ENCODE measurements around the gene CHST11. TPM values are rescaled to one million over a fixed set of nuclear protein-coding genes. Genes with fewer than 3 reads are reported as not detected.
A peak's percentile ranks its signal among the peaks of the same experiment; 100 is the strongest.
"Not testable (repeated sequence)": the region's sequence is repeated elsewhere in the genome, so short reads cannot be mapped to it uniquely, and the experiment has no call there.

Gene CHST11
- polyA plus RNA-seq, 1 donor: 8.0 TPM

DNA sequence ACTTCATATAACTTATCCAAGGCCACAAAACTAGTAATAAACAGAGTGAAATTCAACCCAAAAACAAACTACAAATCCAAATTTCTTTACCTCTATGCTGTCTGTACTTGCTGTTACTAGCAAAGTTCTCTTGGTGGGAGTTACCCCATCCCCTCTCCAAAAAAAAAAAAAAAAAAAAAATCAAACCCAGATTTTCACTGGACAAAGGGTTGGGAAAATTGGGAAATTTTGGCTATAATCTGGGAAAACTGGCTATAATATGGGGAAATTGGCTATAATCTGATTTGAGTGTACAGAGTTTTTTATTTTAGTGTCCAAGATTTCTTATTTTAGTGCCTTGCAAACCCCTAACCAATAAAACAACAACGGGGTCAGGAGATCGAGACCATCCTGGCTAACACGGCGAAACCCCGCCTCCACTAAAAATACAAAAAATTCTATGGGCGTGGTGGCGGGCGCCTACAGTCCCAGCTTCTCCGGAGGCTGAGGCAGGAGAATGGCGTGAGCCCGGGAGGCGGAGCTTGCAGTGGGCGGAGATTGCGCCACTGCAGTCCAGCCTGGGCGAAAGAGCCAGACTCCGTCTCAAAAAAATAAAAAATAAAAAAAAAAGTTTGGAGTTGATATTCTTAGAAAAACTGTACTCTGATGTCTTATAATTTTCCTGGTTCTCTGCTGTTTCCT is 148.4 kb downstream of the CHST11 start:
- DNase-seq: no peak

DNA sequence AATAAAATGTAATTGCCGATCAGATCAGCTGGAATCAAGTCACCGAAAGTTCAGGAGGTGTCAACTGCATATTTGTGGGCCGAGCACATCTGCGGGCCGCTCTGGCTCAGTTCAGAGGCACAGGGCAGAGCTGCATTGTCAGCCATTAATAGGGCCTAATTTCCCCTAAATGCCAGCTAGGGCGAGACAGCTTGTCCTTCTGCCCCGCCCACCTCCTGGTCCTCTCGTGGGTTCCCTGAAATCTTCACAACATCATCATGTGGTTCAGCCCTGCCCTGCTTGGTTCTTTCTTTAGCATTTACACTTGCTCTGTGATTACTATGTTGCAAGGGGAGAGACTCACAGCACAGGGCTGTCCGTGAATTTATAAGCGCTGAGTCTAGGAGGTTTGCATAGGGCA is 148.9 kb downstream of the CHST11 start:
- DNase-seq: no peak

DNA sequence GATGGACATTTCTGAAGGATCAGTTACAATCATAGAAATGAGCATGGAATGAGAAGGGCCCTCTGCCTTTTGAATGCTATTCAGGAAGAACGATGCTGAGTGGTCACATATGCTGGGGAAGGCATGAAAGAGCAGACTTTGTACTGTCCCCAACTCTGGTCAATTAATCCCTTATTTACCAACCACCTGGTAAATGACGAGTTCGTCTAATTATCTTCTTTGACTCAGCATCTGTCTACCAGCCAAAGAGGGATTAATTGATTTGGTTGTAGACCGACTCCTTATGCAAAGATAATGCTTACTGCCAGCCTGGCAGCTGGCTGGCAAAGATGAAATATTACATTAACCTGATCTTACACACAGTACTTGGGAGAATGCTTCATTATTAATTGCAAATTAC is 152.2 kb downstream of the CHST11 start:
- no peak for DNase-seq

DNA sequence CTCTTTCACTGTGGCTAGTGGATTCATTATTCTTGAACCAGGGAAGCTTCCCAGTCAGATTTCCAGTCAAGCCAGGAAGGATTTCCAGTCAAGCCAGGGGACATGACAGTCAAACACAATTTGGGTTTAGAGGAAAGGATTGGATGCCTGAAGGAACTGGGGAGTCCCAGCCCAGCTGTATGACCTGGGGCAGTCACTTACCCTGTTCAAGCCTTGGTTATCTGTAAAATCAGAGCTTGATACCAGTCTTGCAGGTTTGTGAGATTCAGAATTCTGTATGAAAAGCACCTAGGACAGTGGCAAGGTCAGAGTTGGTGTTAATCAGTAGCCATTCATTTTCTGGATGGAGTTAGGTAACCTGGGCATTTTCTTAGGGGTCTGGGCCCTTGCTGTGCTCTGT is 152.7 kb downstream of the CHST11 start:
- DNase-seq: no peak

DNA sequence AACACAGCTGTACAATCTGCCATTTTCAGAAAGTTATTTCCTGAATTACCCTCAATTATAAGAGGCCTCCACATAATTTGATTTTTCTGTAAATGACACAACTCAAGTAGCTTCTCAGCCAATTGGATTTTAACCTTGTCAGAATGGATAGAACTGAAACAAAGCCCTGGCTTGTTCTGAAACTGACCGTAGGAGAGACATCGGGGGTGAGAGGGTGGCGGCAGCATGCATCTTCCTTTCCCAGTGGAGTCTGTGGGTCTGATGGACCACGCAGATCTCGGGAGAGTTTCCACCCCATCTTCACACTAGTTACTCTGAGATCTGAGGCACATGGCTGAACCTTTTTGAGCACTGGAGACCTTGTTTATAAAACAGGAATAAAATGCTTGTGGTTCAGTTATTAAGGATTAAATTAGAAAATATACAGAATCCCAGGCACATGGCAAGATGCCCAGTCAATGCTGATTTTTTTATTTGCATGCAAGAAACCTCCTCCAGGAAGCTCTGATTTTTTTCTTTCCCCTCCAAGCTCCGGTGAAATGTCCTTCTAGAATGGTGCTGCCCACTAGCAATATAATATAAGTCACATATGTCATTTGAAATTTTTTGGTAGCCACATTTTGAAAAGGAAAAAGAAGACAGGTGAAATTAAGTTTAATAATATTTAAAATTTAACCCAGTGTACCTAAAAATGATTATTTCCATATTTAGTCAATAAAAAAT is 153.9 kb downstream of the CHST11 start:
- no peak for DNase-seq

DNA sequence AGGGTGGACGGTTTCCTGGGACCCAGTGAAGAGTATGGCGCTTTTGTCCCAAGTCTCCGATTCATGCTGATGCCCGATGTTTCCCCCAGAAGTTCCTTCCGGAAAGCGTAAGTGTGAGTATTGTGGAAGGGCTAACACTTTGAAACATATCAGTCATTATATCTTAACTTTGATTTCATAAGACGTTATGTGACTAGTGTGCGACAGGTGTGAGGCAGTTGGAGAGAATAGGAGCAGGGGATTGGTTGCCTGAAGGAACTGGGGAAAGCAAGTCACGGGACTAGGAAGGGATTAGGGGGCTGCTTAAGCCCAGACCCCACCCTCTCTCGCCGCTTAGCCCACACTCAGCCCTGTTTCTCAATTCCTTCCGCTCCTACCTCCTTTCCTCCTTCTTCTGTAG is 154.9 kb downstream of the CHST11 start:
- no peak for DNase-seq

DNA sequence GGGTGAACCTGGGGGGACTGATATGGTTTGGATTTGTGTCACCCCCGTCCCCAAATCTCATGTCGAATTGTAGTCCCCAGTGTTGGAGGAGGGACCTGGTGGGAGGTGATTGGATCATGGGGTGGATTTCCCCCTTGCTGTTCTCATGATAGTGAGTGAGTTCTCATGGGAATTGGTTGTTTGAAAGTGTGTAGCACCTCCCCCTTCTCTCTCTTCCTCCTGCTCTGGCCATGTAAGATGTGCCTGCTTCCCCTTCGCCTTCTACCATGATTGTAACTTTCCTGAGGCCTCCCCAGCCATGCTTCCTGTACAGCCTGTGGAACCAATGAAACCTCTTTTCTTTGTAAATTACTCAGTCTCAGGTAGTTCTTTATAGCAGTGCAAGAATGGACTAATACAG is 156.6 kb downstream of the CHST11 start:
- not testable (repeated sequence) for DNase-seq

DNA sequence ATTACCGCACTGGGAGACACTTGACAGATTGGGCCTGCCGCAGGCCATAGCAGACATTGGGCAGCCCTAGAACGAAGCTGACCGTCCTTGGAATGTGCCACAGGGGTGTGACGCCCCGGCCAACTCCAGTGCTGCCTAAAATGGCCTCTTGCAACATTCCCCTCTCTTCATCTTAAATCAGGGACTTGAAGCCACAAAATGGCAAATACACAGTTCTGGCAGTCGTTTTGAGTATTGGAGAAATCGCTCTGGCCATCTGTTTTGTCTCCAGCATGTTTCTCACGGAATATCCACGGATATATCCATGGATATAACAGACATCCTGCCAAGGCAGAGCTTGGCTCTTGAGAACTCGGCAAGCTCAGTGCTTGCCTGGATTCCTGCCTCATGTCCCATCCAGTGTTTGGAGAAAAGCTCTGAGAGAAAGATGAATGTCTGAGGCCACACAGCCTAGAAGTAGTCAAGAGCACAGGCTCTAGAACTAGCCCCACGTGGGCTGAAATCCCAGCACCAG is 158.4 kb downstream of the CHST11 start:
- no peak for DNase-seq

DNA sequence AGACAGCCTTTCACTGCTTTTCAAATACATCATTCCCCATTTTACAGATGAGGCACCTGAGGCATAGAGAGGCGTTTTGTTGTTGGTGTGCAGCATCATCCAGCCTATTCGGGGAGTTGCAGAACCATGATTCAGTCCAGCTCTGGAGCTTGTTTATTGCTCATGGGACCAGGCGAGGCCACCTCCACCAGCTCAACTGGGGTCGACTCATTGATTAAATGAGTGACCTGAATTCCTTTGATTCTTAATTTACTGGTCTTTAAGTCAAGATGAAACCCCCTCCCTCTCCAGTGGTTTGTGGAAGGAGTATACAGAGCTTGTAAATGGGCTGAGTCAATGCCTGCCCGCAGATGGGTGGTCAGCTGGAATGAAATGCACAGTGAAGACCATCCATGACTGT is 161.9 kb downstream of the CHST11 start:
- no peak for DNase-seq

DNA sequence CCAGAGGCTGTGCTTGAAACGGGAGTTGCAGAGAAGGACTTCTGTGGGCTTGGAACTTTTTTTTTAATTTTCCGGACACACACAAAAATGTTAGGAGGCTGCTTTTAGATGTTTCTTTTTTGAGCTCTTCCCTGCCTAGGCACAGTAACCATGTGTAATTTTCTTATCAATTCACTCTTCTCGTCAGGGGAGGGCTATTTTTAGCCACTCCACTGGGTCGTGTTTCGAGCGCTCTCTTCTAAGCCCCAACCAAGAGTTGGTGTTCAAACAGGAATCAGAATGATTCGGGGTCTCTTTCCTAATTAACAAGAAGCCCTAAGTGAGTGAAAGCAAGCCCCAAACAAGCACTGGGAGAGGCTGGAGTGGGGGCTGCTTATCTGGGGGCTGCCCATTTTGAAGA is 162.6 kb downstream of the CHST11 start:
- DNase-seq: no peak

DNA sequence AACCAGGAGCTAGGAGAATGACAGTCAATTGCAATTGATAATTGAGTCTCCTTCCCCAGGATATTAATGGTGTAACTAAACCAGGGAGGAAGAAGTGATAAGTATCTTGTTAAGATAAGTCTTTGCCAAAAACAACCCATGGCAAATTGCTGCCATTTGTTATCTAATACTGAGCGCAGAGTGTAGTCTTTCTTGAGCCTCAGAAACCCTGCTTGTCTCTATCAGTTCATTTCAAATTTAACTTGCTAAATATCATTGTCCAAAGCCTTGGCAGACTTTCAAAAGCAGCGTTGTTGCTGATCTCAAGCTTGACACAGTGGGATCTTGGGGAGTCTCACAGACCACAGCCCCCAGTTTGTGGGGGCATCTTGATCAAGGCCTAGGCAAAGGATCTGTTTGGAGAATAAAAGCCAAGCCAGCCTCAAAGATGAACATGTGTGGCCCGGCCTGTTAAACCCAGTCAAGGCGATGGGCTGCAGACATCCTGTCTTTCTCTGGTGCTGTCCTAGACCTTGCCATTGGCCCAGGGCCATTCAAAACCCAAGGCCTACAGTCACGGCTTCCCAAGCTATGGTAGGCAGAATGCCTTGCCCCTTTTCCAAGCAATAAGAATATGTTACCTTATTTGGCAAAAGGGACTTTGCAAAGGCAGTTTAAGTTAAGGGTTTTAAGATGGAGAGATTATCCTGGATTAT is 164.2 kb downstream of the CHST11 start:
- DNase-seq: no peak

DNA sequence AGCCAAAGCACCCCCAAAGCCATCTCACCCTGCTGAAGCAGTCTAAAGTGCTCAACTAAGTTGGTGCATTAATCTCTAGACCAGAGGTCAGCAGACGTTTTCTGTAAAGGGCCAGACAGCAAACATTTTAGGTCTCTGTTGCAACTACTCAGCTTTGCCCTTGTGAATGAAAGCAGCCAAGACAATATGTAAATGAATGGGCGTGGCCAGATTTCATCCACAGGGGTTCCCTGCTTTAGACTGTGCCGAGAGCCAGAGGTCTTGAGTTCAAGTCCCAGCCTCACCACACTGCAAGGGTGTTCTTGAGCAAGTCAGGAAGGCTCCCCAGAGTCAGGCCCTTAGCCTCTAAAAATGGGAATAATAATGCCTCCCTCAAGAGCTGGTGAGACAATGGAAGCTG is 166.2 kb downstream of the CHST11 start:
- no peak for DNase-seq

DNA sequence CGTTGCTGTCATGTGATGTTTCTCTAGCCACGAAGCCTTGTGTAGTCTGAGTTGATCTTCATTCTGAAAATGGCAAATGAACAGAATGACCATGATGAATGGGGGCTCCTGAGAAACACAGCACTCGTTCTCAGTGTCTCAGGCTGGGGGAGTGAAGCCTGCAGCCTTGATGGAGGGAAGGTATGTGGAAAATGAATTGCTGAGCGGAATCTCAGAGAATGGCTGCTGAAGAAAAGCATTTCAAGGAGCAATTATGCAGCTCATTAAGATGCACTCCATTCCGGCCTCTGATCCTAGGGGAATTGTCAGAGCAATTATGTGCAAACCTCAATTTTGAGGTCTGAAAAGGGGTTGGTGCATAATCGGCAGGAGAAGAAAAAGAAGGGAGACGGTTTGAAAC is 167.1 kb downstream of the CHST11 start:
- no peak for DNase-seq

DNA sequence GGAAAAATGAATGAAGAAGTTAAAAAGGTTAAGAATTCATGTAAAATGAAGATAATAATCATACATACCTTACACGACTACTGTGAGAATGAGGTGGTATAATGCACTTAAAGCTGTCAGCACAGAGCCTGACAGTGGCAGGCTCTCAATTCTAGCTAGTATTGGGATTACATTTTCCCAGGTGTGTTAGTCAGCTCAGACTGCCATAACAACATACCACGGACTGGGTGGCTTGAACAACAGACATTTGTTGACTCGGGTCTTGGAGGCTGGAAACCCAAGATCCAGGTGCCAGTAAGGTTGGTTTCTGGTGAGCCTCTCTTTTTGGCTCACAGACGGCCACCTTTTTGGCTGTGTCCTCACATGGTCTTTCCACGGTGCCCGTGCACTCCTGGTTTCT is 167.8 kb downstream of the CHST11 start:
- no peak for DNase-seq

DNA sequence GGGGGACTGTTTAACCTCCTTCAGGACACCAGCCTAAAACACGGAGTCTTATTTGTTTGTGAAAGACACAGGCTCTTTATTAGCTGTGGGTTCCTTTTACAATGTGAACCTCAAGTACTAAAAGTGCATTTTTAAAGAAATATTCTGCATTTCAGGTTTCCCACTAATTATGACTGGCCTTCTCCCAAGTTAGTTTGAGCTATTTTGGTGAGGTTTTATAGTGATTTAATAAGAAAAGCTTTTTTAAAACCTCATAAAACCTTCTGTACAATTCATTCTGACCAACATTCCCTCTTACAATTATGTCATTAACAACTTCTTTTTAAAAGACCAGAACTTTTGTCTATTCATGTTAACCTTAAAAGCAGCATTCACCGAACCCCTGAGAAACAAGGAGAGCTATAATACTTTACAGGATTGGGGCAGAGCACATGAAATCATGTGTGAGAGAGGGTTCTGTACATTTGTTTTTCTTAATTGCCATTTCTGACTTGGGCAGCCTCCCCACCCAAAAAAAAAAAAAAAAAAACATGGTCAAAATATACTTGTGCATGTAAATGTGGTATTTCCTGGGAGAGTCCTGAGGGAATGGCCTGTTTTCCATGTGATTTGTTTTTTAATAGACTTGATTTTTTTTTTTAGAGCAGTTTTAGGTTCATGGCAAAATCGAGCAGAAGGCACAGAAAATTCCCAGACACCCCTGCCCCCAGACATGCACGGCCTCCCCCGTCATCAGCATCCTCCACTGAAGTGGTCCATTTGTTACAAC is 169.5 kb downstream of the CHST11 start:
- DNase-seq: no peak

DNA sequence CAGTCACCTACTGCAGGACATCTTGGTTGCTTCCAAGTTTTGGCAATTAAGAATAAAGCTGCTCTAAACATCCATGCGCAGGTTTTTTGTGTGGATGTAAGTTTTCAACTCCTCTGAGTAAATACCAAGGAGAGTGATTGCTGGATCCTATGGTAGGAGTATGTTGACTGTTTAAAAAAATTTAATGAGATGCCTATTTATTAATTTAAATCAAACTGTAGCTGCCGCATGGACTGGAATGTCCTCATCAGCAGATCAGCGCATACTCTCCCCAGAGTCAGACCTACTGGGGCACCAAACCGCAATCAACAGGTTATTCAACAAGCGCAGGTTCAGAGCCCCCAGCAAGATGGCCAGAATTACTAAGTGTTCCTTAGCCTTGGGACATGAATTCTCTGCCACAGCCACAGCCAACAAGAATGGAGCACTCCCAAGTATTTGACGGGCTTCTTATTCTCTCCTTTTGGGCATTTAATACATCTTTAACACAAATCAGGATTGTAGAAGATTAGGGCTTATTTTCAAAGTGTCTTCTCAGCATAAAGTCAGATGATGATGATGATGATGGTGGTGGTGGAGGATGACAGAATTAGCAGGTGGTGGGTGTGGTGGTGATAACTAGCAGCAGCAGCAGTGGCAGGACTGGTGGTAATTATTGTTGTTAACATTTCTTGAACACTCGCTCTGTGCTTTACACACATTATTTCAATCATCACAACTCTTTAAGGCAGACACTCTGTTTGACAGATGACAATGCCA is 170.7 kb downstream of the CHST11 start:
- no peak for DNase-seq

DNA sequence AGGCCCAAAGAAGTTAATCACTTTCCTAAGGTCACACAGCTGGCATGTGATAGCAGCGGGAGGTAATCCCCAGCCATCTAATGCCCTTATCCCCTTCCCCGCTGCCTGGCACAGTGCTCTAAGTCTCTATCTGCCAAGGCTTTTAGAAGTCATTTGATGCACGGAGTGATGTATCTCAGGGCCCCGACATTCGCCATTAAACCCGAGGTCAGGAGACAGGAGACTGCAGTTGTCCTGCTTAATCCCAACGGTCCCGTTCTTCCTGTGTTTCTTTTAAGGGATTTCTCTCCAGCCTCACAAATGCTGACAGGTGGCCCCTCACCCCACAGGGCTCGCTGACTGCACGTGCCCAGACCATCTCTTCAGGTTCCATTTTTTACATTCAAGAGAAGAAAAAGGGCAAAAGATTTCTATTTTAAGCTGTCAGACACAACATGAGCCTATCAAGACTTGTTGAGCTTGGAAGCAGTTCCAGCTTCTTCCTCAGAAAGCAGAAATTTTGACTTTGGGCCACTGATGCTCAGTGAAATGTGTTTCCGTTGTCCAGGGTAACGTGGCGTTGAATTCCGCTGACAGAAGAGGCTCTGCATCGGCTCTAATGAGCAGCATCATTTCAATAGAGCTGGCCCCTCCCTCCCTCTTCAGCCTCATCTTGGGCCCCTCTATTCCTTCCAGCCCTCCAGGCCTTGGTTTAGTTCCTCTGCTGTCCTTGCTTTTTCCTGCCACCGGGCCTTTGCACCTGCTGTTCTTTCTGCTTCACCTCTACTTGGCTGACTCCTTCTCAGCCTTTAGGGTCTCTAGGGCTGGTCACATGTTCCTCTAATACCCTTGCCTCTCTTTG is 171.5 kb downstream of the CHST11 start:
- no peak for DNase-seq

DNA sequence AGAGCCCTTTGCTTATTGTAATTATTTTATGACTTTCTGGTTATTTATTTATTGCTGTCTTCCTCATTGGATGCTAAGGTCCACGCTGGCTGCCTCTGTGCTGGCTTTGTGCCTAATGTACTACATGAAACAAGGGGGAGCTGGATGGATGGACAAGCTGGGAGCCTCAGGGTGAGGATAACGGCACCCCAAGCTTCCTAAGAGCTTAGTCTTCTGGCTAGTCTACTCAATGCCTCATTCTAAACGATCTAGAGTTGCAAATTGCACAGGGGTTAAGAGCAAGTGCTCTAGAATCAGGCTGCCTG is 172.0 kb downstream of the CHST11 start:
- no peak for DNase-seq

DNA sequence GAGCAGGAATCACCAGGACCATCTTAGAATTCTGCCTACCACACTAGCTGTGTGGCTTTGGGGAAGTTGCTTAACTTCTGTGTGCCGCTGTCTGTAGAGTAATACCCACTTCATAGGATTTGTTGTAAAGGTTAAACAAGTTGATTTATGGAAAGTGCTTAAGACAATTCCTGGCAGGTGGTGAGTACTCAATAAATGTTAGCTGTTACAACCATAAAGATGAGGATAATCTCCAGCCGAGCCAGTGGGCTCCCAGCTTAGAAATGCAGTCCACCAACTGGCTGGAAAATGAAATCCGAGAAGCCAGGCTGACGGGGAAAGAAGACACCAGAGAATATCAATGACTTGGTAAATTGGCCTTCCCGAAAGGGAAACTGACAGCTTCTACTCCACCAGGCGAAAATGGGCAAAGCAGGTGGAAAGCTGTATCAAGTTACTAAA is 173.5 kb downstream of the CHST11 start:
- DNase-seq: peak; percentile 18

DNA sequence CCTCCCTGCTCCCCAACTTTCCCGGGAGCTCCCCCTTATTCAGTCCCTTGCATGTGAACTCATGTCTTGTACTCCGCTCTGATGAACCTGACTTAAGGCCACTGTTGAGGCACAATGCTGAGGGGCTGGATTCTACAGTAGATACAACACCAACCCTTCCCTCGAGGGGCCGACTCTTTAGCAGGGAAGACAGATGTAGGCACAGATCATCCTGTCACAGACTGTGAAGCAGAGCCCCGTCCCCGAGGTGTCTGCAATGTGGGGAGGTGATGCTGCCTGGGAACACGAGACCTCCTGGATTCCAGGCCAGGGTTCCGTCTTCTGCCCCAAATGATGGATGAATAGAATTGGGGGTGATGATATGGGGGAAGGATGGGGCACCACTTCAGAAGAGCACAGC is 175.1 kb downstream of the CHST11 start:
- DNase-seq: no peak

DNA sequence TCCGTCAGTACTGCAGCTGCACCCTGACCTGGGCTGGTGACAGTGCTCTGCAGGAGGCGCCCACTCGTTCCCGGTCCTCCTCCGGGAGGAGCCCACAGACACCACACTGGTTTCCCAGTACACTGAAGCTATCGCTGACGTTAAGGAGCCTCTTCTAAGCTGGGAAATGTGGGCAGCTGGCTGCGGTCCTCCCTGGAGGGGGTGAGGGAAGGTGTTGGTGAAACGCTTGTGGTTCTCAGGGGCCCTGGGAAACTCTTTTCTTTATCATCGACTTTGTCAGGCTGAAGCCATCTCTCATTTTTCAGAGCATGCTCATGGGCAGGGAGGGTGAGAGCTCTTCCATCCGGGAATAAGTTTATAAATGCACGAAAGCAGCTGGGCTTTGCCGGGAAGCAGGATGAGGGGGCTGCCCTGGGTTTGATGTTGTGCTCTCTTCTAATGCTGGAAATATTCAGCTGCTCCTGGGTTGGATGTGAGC is 176.0 kb downstream of the CHST11 start:
- no peak for DNase-seq
